Midbrain (tissue), 1 donor: Measurements from ENCODE around the gene C15orf62.

ENCODE experiments used
- DNase-seq: peaks from one replicate; lab custom pipeline; 2025; lab: John Stamatoyannopoulos, UW

C15orf62 gene

DNA sequence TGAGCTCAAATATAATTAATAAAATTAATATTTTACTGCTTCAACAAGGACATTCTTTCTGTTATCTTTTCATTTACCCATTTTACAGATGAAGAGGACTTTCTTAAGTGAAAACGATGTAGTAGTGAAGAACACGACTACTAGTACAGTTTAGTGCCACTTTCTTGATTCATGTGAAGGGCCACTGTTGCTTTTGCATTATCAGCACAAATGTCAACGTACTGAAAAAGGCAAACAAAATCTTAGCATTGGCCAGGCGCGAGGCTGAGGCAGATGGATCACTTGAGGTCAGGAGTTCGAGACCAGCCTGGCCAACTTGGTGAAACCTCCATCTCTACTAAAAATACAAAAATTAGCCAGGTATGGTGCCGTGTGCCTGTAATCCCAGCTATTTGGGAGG, 49.3 kb downstream of the C15orf62 start:
- DNase-seq: no peak

DNA sequence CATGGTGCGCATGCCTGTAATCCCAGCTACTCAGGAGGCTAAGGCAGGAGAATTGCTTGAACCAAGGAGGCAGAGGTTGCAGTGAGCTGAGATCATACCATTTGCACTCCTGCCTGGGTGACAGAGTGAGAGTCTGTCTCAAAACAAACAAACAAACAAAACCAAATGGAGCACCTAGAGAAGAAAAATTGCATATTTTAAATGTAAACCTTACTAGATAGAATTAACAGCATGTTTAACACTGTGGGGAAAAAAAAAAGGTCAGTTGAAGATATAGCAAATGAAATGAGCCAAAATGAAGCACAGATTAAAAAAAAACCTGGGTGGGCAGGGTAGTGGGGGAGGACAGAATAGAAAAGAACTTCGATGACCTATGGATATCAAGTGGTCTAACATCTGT, 51.4 kb downstream of the C15orf62 start:
- DNase-seq: no peak
